AG04450 (cell line): Measurements from ENCODE around the gene SCARF2. TPM values are rescaled to one million over a fixed set of nuclear protein-coding genes. Genes with fewer than 3 reads are reported as not detected.

Experiments
- CTCF ChIA-PET: fragments of 300-600, 350-600 bp; formaldehyde crosslinking; extraction: SDS; loops from one replicate; lab custom pipeline; 2022; ENCODE audit warnings: antibody characterized with exemption, inconsistent platforms; lab: Charles Lee
- POLR2A ChIA-PET: fragments of 350-600 bp; formaldehyde crosslinking; extraction: SDS; loops from one replicate; lab custom pipeline; 2021; ENCODE audit warnings: antibody characterized with exemption, inconsistent platforms; lab: Yijun Ruan, JAX
- DNase-seq: peaks from one replicate; pipeline ENCODE4 v3.0.0-alpha.2; 2011; ENCODE audit warnings: low read depth, low spot score
- H3K27ac ChIP-seq: one replicate; pipeline ENCODE4 v1.5.1; 2012; ENCODE audit warnings: low read depth, low read length, control low read depth
- H3K27me3 ChIP-seq: one replicate; pipeline ENCODE4 v1.6.0; 2012; ENCODE audit warnings: low read length; ENCODE audit not compliant: control insufficient read depth, insufficient read depth
- H3K4me3 ChIP-seq: 2 replicates; pipeline ENCODE4 v1.5.1; 2011; ENCODE audit warnings: mild to moderate bottlenecking, low read depth, low read length, control low read depth
- H3K9me3 ChIP-seq: 2 replicates; pipeline ENCODE4 v1.5.1; 2012; ENCODE audit warnings: low read length; ENCODE audit not compliant: control insufficient read depth, insufficient read depth
- polyA plus RNA-seq: library from polyadenylated mRNA; depleted of rRNA; stranded (reverse); fragments of >200 nt; gene quantifications from 2 replicates; pipeline ENCODE4 v1.2.3, GENCODE V29; 2011
- TF ChIP-seq, protein P1 (sequence below): IDR thresholded peaks from 2 replicates; pipeline ENCODE4 v1.5.1; 2011; ENCODE audit warnings: low read depth, low read length, control low read depth, inconsistent platforms

Gene SCARF2
- polyA plus RNA-seq, 1 experiment, result 7.3 TPM

DNA sequence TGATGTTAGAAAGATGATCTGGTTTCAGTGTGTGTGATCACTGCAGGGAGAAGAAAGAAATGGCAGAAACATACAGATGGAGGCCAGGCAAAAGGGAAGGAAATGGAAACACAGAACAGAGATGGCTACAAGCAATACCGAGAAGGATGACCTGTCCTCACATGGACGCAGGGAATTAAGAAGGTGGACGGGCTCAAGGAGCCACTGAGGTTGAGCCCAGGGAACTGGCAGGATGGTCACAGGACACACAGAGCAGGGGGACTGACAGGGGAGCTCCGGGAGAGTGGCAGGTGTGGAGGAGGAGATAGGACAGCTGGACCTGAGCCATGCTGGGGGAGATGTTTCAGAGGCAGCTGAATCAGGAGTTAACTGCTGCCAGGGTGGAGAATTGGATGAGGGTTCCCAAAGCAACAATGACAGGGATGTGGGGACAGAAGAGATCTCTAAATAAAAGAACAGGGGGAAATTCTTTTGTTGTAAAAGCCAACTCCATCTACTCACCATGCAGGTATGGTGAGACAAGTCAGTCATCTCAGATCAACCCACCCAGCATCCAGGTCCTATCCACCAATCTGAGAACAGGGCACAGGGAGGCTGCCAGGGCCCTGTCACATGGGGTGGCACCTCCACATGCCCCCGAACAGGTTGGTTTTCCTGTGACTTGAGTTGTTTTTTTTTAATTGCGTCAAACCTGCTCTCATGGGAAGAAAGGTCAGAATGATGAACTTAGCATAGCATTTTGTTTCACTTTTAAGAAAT is 31.7 kb upstream of the SCARF2 start:
- CTCF ChIA-PET, result no interaction called here
- H3K4me3 ChIP-seq, result no peak overlapping the region
- no peaks in the 10 kb centered on the region for H3K27me3 ChIP-seq
- H3K27ac ChIP-seq, result no peak overlapping the region
- H3K9me3 ChIP-seq, result no peaks in the 10 kb centered on the region
- no peak for DNase-seq
- POLR2A ChIA-PET, result no interaction called here
- TF ChIP-seq, protein P1, sequence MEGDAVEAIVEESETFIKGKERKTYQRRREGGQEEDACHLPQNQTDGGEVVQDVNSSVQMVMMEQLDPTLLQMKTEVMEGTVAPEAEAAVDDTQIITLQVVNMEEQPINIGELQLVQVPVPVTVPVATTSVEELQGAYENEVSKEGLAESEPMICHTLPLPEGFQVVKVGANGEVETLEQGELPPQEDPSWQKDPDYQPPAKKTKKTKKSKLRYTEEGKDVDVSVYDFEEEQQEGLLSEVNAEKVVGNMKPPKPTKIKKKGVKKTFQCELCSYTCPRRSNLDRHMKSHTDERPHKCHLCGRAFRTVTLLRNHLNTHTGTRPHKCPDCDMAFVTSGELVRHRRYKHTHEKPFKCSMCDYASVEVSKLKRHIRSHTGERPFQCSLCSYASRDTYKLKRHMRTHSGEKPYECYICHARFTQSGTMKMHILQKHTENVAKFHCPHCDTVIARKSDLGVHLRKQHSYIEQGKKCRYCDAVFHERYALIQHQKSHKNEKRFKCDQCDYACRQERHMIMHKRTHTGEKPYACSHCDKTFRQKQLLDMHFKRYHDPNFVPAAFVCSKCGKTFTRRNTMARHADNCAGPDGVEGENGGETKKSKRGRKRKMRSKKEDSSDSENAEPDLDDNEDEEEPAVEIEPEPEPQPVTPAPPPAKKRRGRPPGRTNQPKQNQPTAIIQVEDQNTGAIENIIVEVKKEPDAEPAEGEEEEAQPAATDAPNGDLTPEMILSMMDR, result no peak

DNA sequence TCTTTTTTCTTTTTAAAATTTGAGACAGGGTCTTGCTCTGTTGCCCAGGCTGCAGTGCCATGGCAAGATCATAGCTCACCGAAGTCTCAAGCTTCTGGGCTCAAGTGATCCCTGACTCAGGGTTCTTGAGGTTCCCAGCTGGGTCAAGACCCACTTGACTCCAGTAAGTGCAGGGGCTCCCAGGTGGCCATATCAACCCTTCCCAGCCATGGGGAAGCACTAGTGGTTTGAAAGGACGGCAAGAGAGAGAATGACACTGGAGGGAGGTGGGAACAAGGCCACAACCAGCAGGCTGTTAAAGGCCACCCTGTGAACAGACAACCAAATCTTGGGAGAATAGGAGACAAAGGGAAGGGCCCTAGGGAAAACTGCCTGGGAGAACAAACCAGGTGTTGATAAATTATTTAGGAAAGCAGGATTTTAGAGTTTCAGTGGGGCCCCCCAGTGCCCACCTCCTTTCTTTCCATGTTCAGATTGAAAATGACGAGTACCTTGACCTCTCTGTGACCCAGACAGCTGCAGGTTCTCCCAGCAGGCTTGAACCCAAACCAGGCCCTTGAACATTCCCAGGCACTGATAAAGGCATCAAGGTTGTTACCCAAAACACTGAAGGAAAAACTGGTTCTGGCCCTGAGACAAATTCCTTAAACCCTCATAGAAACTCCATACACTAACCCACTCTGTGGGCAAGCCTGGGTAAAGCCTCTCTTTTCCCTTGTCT is 29.2 kb upstream of the SCARF2 start:
- H3K9me3 ChIP-seq, result no peaks in the 10 kb centered on the region
- no peak for DNase-seq
- ChIA-PET POLR2A (no interaction called here), CTCF (interaction anchor here (1.8 kb wide), 1 partner anchor 10 kb away, joined by 6 read pairs; no protein-coding TSS in a partner anchor)
- TF ChIP-seq, protein P1, result no peak
- H3K4me3 ChIP-seq, result no peak overlapping the region
- H3K27ac ChIP-seq, result no peak overlapping the region
- H3K27me3 ChIP-seq, result no peaks in the 10 kb centered on the region

DNA sequence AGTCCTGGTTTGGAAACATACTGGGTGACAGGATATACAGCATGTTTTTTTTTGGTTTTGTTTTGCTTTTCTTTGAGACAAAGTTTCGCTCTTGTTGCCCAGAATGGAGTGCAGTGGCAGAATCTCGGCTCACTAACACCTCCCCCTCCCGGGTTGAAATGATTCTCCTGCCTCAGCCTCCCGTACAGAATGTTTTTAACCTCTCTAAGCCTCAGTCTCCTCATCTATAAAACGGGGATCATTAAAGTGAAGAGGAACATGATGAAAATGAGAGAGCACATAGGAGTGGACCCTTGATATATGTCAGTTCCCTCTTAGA is 28.1 kb upstream of the SCARF2 start:
- Histone ChIP-seq H3K9me3 (no peaks in the 10 kb centered on the region), H3K27me3 (no peaks in the 10 kb centered on the region), H3K27ac (no peak overlapping the region), H3K4me3 (no peak overlapping the region)
- TF ChIP-seq, protein P1, result no peak
- DNase-seq, result no peak
- CTCF ChIA-PET, result no interaction called here
- POLR2A ChIA-PET, result no interaction called here

DNA sequence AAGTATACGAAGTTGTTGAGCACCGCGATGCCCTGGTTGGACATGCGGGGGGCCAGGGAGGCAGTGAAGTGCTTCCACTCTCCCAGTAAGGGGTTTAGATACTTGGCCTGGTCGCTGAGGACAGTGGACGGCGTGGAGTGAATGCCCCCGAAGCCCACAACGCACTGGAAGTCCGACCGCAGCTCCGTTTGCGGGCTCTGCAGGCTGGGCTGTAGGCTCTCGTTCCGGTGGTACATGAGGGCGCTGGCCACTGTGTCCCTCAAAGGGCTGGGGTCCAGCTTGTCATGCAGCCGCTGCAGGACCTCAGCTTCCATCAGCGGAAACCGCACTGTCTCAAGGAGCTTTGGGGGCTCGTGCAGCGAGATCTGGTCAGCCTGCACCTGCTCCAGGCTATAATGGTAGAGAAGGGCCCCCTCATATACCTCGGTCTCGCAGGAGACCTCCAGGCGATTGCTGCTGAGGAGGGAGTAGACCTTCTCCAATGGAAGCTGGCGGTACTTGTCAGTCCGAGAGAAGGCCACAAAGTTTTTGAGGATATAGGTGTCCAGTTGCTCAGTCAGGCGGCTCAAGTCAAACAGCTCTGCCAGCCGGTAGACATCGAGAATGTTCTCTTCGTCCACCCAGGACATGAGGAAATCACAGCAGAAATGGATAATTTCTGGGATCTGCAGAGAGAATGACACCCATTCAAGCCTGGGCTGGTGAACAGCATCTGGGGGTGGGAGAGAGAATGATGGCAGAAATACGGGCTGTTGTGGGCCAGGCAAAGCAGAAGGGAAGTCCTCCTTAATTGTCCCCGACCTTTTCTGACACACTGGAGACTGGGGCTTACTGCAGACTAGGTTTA is 27.5 kb upstream of the SCARF2 start:
- CTCF ChIA-PET, result no interaction called here
- TF ChIP-seq, protein P1, result no peak
- Histone ChIP-seq H3K27ac (no peak overlapping the region), H3K9me3 (no peaks in the 10 kb centered on the region), H3K27me3 (no peaks in the 10 kb centered on the region), H3K4me3 (no peak overlapping the region)
- POLR2A ChIA-PET, result no interaction called here
- no peak for DNase-seq
